Activated effector memory CD4-positive, alpha-beta T cell treated with anti-CD3 and anti-CD28 coated beads, Interleukin-2, amount 50 U/mL, for 16 hours (primary cell): ENCODE results near the gene COL4A2.

ENCODE experiments used
- DNase-seq: peaks from one replicate; pipeline ENCODE4 v3.0.0-alpha.2; 2020

COL4A2 gene

DNA sequence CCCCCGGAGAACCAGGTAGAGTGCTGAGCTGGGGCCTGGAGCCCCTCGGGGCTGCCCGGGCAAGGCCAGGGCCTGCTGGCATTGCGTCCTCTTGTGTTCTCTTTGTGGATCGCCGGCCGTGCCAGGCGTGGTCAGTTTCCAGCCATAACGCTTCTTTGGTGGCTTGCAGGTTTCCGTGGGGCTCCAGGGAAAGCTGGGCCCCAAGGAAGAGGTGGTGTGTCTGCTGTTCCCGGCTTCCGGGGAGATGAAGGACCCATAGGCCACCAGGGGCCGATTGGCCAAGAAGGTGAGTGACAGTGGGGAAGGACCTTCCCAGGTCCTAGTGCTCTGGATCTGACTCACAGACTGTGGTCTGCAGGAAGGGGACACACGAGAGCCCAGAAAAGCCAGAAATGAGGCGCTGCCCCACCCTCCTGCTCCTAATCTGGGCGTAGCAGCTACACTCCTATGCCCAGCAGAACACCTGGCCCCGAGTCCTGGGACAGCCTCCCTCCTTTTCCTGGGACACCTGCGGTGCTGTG lies 197.0 kb downstream of the COL4A2 start:
- DNase-seq = no peak

GRCh38 chr13:110505594-110505993 lies 198.5 kb downstream of the COL4A2 start:
- DNase-seq = no peak

DNA sequence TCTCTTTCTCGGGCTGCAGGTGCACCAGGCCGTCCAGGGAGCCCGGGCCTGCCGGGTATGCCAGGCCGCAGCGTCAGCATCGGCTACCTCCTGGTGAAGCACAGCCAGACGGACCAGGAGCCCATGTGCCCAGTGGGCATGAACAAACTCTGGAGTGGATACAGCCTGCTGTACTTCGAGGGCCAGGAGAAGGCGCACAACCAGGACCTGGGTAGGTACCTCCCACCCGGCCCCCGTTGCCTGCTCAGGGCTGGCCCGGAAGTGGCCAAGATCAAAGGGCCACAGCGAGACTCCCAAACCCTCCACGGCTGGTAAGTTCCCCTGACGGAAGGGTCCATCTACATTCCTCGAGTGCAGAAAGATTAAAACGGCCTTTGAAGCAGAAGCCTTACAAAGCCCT lies 199.3 kb downstream of the COL4A2 start:
- no peak for DNase-seq

DNA sequence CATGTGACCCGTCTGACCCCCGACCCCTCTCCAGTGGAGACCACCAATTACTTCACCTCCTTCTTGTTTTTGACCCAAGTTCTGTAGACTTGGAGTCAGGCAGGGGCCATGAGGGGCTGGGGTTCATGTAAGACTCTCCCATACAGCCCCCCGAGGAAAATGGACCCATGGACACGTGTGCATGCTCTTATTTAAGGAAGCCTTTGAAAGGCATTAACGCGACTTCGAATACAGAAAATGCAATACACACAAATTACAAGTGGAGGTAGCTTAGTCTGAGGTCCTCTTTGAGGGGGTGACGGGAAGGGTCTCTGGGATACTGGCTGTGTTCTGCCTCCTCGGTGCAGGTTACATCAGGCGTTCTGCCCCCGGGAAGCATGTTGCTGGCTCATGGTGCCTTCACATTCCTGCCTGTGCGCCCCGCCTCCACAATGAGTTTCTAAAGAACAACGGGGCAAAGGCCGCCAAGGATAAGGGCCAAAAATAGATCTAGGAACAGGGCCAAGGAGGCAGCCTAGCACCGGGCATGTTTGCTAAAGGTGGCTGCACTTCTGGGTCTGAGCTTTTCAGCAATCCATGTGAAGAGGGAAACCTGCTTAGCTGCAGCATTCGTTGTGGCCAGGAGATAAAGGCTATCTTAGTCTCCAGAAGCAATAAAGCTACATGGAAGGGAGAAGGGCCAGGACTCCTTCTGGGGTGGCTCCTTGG lies 199.9 kb downstream of the COL4A2 start:
- DNase-seq = no peak

DNA sequence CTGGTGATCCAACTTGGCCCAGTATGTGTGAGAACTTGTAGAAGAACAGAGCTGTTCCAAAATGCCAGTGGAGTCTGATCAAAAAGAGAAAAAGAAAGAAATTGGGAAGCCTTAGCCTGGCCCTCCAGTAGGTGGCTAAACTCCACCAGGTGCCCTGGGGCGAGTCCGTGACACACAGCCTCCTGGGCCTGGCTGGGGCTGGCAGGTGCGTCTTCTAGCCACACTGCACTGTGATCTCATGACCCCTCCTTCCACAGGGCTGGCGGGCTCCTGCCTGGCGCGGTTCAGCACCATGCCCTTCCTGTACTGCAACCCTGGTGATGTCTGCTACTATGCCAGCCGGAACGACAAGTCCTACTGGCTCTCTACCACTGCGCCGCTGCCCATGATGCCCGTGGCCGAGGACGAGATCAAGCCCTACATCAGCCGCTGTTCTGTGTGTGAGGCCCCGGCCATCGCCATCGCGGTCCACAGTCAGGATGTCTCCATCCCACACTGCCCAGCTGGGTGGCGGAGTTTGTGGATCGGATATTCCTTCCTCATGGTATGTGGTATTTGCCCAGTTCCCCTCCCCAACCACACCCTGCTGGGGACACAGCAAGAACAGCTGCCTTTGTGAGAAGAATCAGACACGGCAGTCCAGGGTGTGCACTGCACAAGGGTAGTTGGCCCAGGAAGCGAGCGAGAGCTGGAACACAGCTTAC lies 200.7 kb downstream of the COL4A2 start:
- no peak for DNase-seq

DNA sequence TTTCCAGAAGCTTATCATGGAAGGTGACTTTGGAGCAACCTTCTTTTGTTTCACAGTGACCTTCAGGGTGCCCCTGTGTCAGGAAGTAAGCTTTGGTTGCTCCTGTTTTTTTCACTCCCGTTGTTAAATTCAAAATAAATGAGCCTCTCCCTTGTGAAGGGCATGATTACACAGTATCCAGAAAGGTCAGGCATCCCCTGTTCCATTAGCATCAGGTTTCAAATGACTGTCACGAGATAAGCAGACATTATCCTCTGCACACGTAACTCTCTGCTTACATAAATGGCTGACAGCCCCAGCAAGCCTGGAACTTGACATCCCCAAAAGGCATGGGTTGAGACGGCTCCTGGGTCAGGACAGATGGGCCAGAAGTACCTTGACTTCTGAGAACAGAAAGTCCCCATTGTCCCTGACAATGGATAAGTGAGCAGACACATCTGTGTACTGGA lies 202.4 kb downstream of the COL4A2 start:
- no peak for DNase-seq

- no peak for DNase-seq
These were observed 203.1 kb downstream of the COL4A2 start for GRCh38 chr13:110509971-110510786.

- DNase-seq = no peak
These were observed 204.6 kb downstream of the COL4A2 start for GRCh38 chr13:110511509-110512181.

DNA sequence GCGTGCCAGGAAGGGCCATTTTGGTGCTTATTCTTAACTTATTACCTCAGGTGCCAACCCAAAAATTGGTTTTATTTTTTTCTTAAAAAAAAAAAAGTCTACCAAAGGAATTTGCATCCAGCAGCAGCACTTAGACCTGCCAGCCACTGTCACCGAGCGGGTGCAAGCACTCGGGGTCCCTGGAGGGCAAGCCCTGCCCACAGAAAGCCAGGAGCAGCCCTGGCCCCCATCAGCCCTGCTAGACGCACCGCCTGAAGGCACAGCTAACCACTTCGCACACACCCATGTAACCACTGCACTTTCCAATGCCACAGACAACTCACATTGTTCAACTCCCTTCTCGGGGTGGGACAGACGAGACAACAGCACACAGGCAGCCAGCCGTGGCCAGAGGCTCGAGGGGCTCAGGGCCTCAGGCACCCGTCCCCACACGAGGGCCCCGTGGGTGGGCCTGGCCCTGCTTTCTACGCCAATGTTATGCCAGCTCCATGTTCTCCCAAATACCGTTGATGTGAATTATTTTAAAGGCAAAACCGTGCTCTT lies 205.2 kb downstream of the COL4A2 start:
- no peak for DNase-seq

DNA sequence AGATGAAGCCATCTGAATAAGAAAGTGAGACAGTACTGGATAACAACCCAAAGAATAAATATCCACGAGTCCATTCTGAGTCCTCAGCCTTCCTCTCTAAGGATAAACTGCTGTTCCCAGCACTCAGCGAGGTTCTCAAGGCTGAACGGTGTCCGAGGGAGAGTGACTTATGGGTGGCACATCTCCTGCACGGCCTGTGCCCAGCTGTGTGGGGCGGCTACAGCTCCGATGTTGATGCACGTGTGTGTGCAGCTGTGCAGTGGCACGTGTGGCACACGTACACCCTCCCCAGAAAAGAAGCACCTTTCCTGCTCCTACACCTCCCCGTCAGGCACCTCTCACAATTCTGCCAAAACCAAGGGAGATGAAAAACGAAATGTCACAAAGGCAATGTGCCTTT lies 209.4 kb downstream of the COL4A2 start:
- DNase-seq = no peak

- no peak for DNase-seq
These were observed 210.6 kb downstream of the COL4A2 start for GRCh38 chr13:110517505-110518225.

- DNase-seq = no peak
These were observed 211.1 kb downstream of the COL4A2 start for GRCh38 chr13:110518226-110518525.

DNA sequence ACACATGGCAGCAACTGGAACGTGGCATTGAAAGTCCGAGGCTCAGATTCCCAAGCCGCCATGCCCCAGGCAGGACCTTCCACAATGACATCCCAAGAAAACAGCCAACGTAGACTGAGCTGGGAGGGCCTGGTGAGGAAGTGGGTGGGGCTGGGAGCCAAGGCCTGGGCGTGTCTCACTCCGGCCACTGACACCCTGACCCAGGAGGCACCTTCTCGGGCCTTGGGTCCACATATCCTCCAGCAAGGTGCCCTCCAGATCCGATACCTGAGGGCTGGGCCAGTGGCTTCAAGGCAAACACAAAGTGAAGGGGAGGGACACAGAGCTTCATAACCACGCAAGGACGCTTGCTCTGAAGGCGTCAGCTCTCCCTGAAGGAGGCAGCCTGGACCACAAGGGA lies 211.5 kb downstream of the COL4A2 start:
- no peak for DNase-seq

DNA sequence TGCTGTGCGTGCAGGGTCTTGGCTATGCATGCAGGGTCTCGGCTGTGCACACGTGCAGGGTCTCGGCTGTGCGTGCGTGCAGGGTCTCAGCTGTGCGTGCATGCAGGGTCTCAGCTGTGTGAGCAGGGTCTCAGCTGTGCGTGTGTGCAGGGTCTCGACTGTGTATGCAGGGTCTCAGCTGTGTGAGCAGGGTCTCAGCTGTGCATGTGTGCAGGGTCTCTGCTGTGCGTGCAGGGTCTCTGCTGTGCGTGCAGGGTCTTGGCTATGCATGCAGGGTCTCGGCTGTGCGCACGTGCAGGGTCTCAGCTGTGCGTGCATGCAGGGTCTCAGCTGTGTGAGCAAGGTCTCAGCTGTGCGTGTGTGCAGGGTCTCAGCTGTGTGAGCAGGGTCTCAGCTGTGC lies 212.0 kb downstream of the COL4A2 start:
- DNase-seq = no peak

GRCh38 chr13:110519506-110519905 lies 212.4 kb downstream of the COL4A2 start:
- DNase-seq = no peak

DNA sequence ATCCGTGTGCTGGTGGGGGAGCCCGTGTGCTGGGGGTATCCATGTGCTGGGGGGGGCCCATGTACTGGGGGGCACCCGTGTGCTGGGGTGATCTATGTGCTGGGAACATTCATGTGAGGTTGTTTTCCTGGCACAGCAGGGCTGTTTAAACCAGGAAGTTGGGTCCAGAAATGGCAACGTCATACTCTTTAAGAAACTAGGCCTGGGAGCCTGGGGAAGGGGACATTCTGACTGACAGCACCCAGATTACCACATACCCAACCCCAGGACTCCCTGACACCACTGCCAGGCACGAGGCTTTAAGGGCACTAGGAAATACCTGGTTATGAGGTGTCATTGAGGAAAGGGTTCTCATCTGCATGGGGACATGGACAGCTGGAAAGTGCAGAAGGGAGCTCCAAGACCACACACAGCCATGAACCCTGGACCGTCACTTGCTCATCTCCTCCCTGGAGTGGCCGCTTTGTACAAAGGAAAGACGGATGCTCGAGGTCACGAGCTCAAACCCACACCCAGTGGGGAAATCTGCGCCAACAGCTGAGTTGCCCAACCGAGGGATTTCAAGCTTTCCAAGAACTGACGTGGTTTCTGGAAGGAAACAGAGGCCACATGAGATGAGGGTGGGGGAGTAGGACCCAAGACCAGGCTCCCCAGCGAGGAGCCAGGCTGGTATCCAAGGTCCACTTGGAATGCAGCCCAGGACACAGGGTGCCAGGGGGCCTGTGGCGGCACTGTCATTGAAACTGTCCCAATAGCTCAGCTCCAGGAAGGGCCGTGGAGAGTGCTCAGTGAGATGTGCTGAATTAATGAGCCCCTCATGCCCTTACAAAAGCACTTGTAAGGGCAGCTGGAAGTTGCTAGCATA lies 213.6 kb downstream of the COL4A2 start:
- DNase-seq = no peak

DNA sequence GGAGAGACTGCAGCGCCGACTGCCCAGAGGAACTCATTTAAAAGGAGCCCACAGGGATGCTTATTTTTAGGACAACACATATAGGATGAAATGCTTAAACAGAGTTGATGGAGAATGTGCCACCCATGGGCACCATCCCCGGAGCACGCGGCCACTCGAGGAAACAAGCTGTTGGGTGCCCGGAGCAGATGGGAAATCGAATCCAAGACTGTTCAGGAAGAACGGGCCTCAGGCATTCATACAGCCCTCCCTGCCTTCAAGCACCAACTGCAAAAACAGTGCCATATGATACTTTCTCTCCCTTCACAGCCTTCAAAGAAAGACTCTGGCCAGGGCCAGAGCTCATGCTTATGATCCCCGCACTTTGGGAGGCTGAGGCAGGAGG lies 214.2 kb downstream of the COL4A2 start:
- DNase-seq = no peak

DNA sequence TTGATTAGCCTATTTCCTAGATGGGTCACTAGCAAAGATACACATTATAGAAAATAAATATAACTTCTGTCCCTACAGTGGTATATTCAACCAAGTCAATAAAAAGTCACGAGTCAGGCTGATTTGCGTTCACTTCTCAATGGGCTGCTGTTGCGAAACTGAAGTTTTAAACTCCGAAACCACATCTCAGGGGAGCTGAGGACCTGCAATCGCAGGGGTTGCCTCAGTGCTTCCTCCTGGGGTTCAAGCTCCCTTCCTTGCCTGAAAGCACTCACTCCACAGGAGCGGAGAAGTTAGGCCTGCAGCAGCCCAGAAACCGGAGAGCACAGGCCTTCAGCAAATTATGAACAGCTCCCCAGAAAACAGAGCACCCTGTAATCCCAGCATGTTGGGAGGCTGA lies 214.9 kb downstream of the COL4A2 start:
- no peak for DNase-seq

DNA sequence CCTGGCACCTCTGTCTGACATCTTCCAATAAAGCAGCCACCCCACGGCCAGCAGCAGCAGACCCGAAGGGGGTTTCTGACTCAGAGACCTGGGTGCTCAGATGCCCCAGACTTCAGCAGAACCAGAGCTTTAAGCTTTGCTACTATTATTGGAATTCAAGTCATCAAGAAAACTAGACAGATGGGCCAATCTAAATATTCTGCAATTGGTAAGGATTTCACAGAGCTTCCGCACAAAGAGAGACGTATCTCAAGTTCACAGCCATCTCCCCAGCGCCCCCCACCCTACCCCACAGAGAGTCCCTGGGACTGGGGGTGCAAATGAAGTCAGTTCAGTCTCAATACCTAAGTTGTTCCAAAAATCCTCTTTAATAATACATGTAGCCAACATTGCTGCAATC lies 215.6 kb downstream of the COL4A2 start:
- DNase-seq = no peak

GRCh38 chr13:110523180-110523579 lies 216.1 kb downstream of the COL4A2 start:
- DNase-seq = no peak
